CD14-positive monocyte (primary cell): ENCODE results near the gene SCGB1C1. TPM values are rescaled to one million over a fixed set of nuclear protein-coding genes. Genes with fewer than 3 reads are reported as not detected.

ENCODE experiments used
- DNase-seq, 3 donors: peaks; one replicate each; pipeline ENCODE4 v3.0.0-alpha.2; 2011 to 2022
- H2AFZ ChIP-seq: 2 replicates; pipeline ENCODE4 v1.6.0; 2012; ENCODE audit warnings: mild to moderate bottlenecking, low read depth, low read length, inconsistent platforms; ENCODE audit not compliant: insufficient read depth, poor library complexity, severe bottlenecking
- H3K27ac ChIP-seq, 2 donors: 1 replicate in 1 of 2; 2 replicates in 1 of 2; pipeline ENCODE4 v1.5.1; 2012 to 2013; ENCODE audit warnings: low read length in 2 of 2, control low read depth in 1 of 2, inconsistent platforms in 1 of 2, low read depth in 1 of 2, mild to moderate bottlenecking in 1 of 2
- H3K27me3 ChIP-seq, 2 donors: one replicate each; pipeline versions ENCODE4 v1.6.0 to v1.6.1; 2011 to 2013; ENCODE audit warnings: low read length in 2 of 2; ENCODE audit not compliant: control insufficient read depth in 2 of 2, insufficient read depth in 2 of 2
- H3K36me3 ChIP-seq, 2 donors: replicated peaks in 1 of 2; 1 replicate in 1 of 2; 2 replicates in 1 of 2; pipeline versions ENCODE4 v1.5.1 to v1.6.1; 2012 to 2013; ENCODE audit warnings: low read length in 2 of 2, control low read depth in 1 of 2, inconsistent platforms in 1 of 2, mild to moderate bottlenecking in 1 of 2; ENCODE audit not compliant: insufficient read depth in 2 of 2, control insufficient read depth in 1 of 2
- H3K4me1 ChIP-seq, 2 donors: 1 replicate in 1 of 2; 2 replicates in 1 of 2; pipeline versions ENCODE4 v1.5.1 to v1.6.1; 2012 to 2013; ENCODE audit warnings: low read length in 2 of 2, control low read depth in 1 of 2, inconsistent platforms in 1 of 2, mild to moderate bottlenecking in 1 of 2, moderate library complexity in 1 of 2; ENCODE audit not compliant: insufficient read depth in 2 of 2, control insufficient read depth in 1 of 2
- H3K4me2 ChIP-seq: replicated peaks from 2 replicates; pipeline ENCODE3; 2012; ENCODE audit warnings: low read length, moderate library complexity, mild to moderate bottlenecking; ENCODE audit not compliant: poor library complexity, severe bottlenecking; ENCODE audit errors: extremely low read depth
- H3K4me3 ChIP-seq, 3 experiments: fragments of 200-600 bp in 1 of 3; sonication (generic) in 1 of 3; replicated peaks in 1 of 3; 1 replicate in 2 of 3; 2 replicates in 1 of 3; pipeline ENCODE4 v1.5.1; 2011 to 2013; ENCODE audit warnings: low read length in 3 of 3, mild to moderate bottlenecking in 3 of 3, control low read depth in 2 of 3, low read depth in 2 of 3, inconsistent platforms in 1 of 3, moderate library complexity in 1 of 3
- H3K79me2 ChIP-seq: 2 replicates; pipeline ENCODE4 v1.6.0; 2012; ENCODE audit warnings: mild to moderate bottlenecking, control low read depth, inconsistent platforms, low read length, moderate library complexity; ENCODE audit not compliant: insufficient read depth
- H3K9ac ChIP-seq: 2 replicates; pipeline ENCODE4 v1.6.0; 2017; ENCODE audit warnings: low read length, mild to moderate bottlenecking; ENCODE audit not compliant: insufficient read depth, poor library complexity, severe bottlenecking
- H3K9me3 ChIP-seq, 2 donors: replicated peaks in 1 of 2; 1 replicate in 1 of 2; 2 replicates in 1 of 2; pipeline versions ENCODE4 v1.5.1 to v1.6.1; 2012 to 2013; ENCODE audit warnings: low read length in 2 of 2, control low read depth in 1 of 2; ENCODE audit not compliant: control insufficient read depth in 1 of 2, insufficient read depth in 1 of 2
- H4K20me1 ChIP-seq: 2 replicates; pipeline ENCODE4 v1.6.0; 2012; ENCODE audit warnings: mild to moderate bottlenecking, low read length, control low read depth, moderate library complexity; ENCODE audit not compliant: insufficient read depth
- H3K27ac Mint-ChIP-seq, 7 donors: one replicate each; pipeline ENCODE4 v1.8.0; 2020; ENCODE audit warnings: mild to moderate bottlenecking in 7 of 7, mixed read lengths in 7 of 7, moderate library complexity in 6 of 7, inconsistent platforms in 2 of 7
- H3K27me3 Mint-ChIP-seq, 3 donors: one replicate each; pipeline ENCODE4 v1.8.0; 2021 to 2022; ENCODE audit warnings: low read depth in 3 of 3, mild to moderate bottlenecking in 3 of 3, mixed read lengths in 3 of 3, moderate library complexity in 3 of 3, inconsistent platforms in 1 of 3
- H3K36me3 Mint-ChIP-seq, 2 donors: one replicate each; pipeline ENCODE4 v1.8.0; 2020; ENCODE audit warnings: mixed read lengths in 2 of 2, inconsistent platforms in 1 of 2, mild to moderate bottlenecking in 1 of 2
- H3K4me1 Mint-ChIP-seq: one replicate; pipeline ENCODE4 v1.8.0; 2020; ENCODE audit warnings: mild to moderate bottlenecking, mixed read lengths
- H3K4me3 Mint-ChIP-seq, 2 donors: one replicate each; pipeline ENCODE4 v1.8.0; 2020; ENCODE audit warnings: mild to moderate bottlenecking in 2 of 2, mixed read lengths in 2 of 2, moderate library complexity in 1 of 2
- H3K9me3 Mint-ChIP-seq, 7 donors: one replicate each; pipeline ENCODE4 v1.8.0; 2020 to 2022; ENCODE audit warnings: mixed read lengths in 7 of 7, mild to moderate bottlenecking in 6 of 7, moderate library complexity in 6 of 7, inconsistent platforms in 2 of 7
- CTCF ChIP-seq: fragments of 200-600 bp; IDR thresholded peaks from one replicate; pipeline ENCODE4 v1.8.0; 2022; ENCODE audit warnings: antibody characterized with exemption, mild to moderate bottlenecking
- WGBS: methylation state at CpG from one replicate; pipeline ENCODE4 v1.1.5; 2013; ENCODE audit warnings: missing lambda C conversion rate; ENCODE audit not compliant: insufficient coverage; 5-methylcytosine and 5-hydroxymethylcytosine counted together
- intact Hi-C, 2 donors: fragments of 100-400 bp; cut with micrococcal nuclease; formaldehyde crosslinking; loops; one replicate each; pipeline versions ENCODE4 v1.15.0 to v1.15.1; 2023
- polyA plus RNA-seq, 3 donors: library from polyadenylated mRNA; depleted of rRNA in 1 of 3; unstranded in 2 of 3; stranded (reverse) in 1 of 3; fragments of 300-500 nt in 2 of 3; fragments of >200 nt in 1 of 3; fragmentation: Illumina TruSeq in 2 of 3; gene quantifications; 1 replicate in 2 of 3; 2 replicates in 1 of 3; pipeline ENCODE4 v1.2.3, GENCODE V29; 2012 to 2021

SCGB1C1 gene
- polyA plus RNA-seq, 3 donors, result not detected

- peaks cover 0 to 6% (median 2%) of the 10 kb centered on the region in 3 donors for H3K27me3 Mint-ChIP-seq
- H3K9me3 Mint-ChIP-seq, result no peaks in the 10 kb centered on the region
- peaks cover 29 to 45% of the 10 kb centered on the region in 2 donors for H3K4me1 ChIP-seq
- peaks cover 35% of the 10 kb centered on the region for H3K4me1 Mint-ChIP-seq
- H3K4me3 Mint-ChIP-seq, result peak overlapping the region in 1 of 2 donors; percentile 98
- H3K27ac ChIP-seq, result peak overlapping the region in 1 of 2 donors; percentile 100
- H3K27ac Mint-ChIP-seq, result peak overlapping the region in 3 of 7 donors; percentile 56 to 83 (median 75)
- no peak for DNase-seq
- H3K4me2 ChIP-seq, result peak overlapping the region; percentile 86
- peaks cover 54 to 66% of the 10 kb centered on the region in 2 donors for H3K36me3 Mint-ChIP-seq
- H4K20me1 ChIP-seq, result peaks cover 63% of the 10 kb centered on the region
- H3K4me3 ChIP-seq, result peak overlapping the region in 1 of 3 experiments; percentile 98
- WGBS, result 98% methylated on average over 9 of the region's 9 CpGs
- H3K36me3 ChIP-seq, result peaks cover 58 to 66% of the 10 kb centered on the region in 2 donors
- no peaks in the 10 kb centered on the region for H3K27me3 ChIP-seq
- H2AFZ ChIP-seq, result no peak overlapping the region
- no peak overlapping the region for H3K9ac ChIP-seq
- peaks cover 49% of the 10 kb centered on the region for H3K79me2 ChIP-seq
- intact Hi-C loops, result no loop called here
- no peaks in the 10 kb centered on the region for H3K9me3 ChIP-seq
- no peak for TF ChIP-seq CTCF
These were observed 17.4 kb downstream of the SCGB1C1 start for GRCh38 chr11:210122-210802.

GRCh38 chr11:210803-211180 lies 17.9 kb downstream of the SCGB1C1 start:
- Histone ChIP-seq H3K4me1 (peaks cover 27 to 39% of the 10 kb centered on the region in 2 donors), H4K20me1 (peaks cover 58% of the 10 kb centered on the region), H3K9ac (no peak overlapping the region), H3K9me3 (no peaks in the 10 kb centered on the region), H2AFZ (no peak overlapping the region), H3K4me3 (no peak overlapping the region), H3K4me2 (no peak overlapping the region), H3K27me3 (no peaks in the 10 kb centered on the region), H3K36me3 (peaks cover 58 to 66% of the 10 kb centered on the region in 2 donors), H3K79me2 (peaks cover 44% of the 10 kb centered on the region), H3K27ac (peak overlapping the region in 1 of 2 donors; percentile 100)
- peak overlapping the region in 4 of 7 donors; percentile 7 to 72 (median 54) for H3K27ac Mint-ChIP-seq
- peaks cover 34% of the 10 kb centered on the region for H3K4me1 Mint-ChIP-seq
- H3K36me3 Mint-ChIP-seq, result peaks cover 51 to 67% of the 10 kb centered on the region in 2 donors
- intact Hi-C loops, result no loop called here
- no peaks in the 10 kb centered on the region for H3K9me3 Mint-ChIP-seq
- H3K4me3 Mint-ChIP-seq, result no peak overlapping the region
- H3K27me3 Mint-ChIP-seq, result peaks cover 0 to 6% (median 2%) of the 10 kb centered on the region in 3 donors
- no peak for TF ChIP-seq CTCF
- WGBS, result 93% methylated on average over 5 of the region's 5 CpGs
- DNase-seq, result no peak
